GM12878 (cell line): Measurements from ENCODE around the gene TPCN1. TPM values are rescaled to one million over a fixed set of nuclear protein-coding genes. Genes with fewer than 3 reads are reported as not detected.
A peak's percentile ranks its signal among the peaks of the same experiment; 100 is the strongest.

ENCODE experiments used
- ATAC-seq: fragments of 200-7000 bp; cut with Tn5 transposase; 3 replicates; pipeline ENCODE4 v1.9.1; 2020; ENCODE audit warnings: mild to moderate bottlenecking, moderate library complexity
- BruUV-seq: library from RNA; stranded (reverse); fragments of 400-500 nt; replicated peaks from 2 replicates; lab custom pipeline; 2021; lab: Mats Ljungman, UMichigan
- CTCF ChIA-PET: fragments of 300-600 bp; sonication (Branson Sonifier 250); formaldehyde crosslinking; extraction: SDS; loops from one replicate; lab custom pipeline; 2021; ENCODE audit warnings: inconsistent platforms; lab: Yijun Ruan, JAX
- POLR2A ChIA-PET: fragments of 350-600 bp; formaldehyde crosslinking; extraction: SDS; loops from one replicate; lab custom pipeline; 2021; ENCODE audit warnings: inconsistent platforms; lab: Charles Lee
- RAD21 ChIA-PET: fragments of 300-600 bp; sonication (Branson Sonifier 250); formaldehyde crosslinking; loops from one replicate; lab custom pipeline; 2023; ENCODE audit warnings: antibody characterized with exemption; ENCODE audit not compliant: unreplicated experiment; lab: Charles Lee
- SMC1A ChIA-PET: fragments of 300-600 bp; sonication (Branson Sonifier 250); formaldehyde crosslinking; loops from one replicate; lab custom pipeline; 2023; ENCODE audit not compliant: unreplicated experiment, uncharacterized antibody; lab: Charles Lee
- DNase-seq: peaks from one replicate; pipeline ENCODE4 v3.0.0-alpha.2; 2011; ENCODE audit warnings: low read depth, low spot score
- FAIRE-seq: peaks from 3 replicates; lab custom pipeline; 2011; peaks lifted over from hg19 to GRCh38; lab: Jason Lieb, UNC
- H2AFZ ChIP-seq: 2 replicates; pipeline ENCODE4 v1.6.0; 2011; ENCODE audit warnings: low read depth, low read length, control low read depth; ENCODE audit not compliant: control insufficient read depth
- H3K27ac ChIP-seq: 2 replicates; pipeline ENCODE4 v1.5.1; 2011; ENCODE audit warnings: control low read depth; ENCODE audit not compliant: control insufficient read depth, insufficient read depth
- H3K27me3 ChIP-seq, 2 experiments: replicated peaks in 1 of 2; 2 replicates each; pipeline versions ENCODE4 v1.6.0 to v1.6.1; 2011; ENCODE audit warnings: low read length in 1 of 2; ENCODE audit not compliant: control insufficient read depth in 2 of 2, insufficient read depth in 2 of 2
- H3K36me3 ChIP-seq, 2 experiments: 2 replicates each; pipeline ENCODE4 v1.5.1; 2011; ENCODE audit warnings: low read length in 1 of 2; ENCODE audit not compliant: control insufficient read depth in 2 of 2, insufficient read depth in 2 of 2
- H3K4me1 ChIP-seq: 2 replicates; pipeline ENCODE4 v1.6.1; 2011; ENCODE audit warnings: mild to moderate bottlenecking, low read length, moderate library complexity, mixed read lengths; ENCODE audit not compliant: control insufficient read depth, insufficient read depth
- H3K4me2 ChIP-seq: 2 replicates; pipeline ENCODE4 v1.6.0; 2011; ENCODE audit warnings: control low read depth; ENCODE audit not compliant: control insufficient read depth, insufficient read depth
- H3K4me3 ChIP-seq: fragments of 200-600 bp; sonication (generic); 2 replicates; pipeline ENCODE4 v1.5.1; 2016
- H3K79me2 ChIP-seq: 2 replicates; pipeline ENCODE4 v1.6.0; 2011; ENCODE audit warnings: low read length; ENCODE audit not compliant: control insufficient read depth, insufficient read depth
- H3K9ac ChIP-seq: 2 replicates; pipeline ENCODE4 v1.8.0; 2011; ENCODE audit warnings: low read length, control low read depth, mixed read lengths; ENCODE audit not compliant: control insufficient read depth, insufficient read depth
- H3K9me3 ChIP-seq: replicated peaks from 3 replicates; pipeline ENCODE4 v1.5.1; 2011; ENCODE audit warnings: mild to moderate bottlenecking, low read length; ENCODE audit not compliant: control insufficient read depth, insufficient read depth
- H4K20me1 ChIP-seq: 2 replicates; pipeline ENCODE4 v1.6.0; 2011; ENCODE audit not compliant: control insufficient read depth, insufficient read depth
- FOXK2 ChIP-seq: fragments of 450-650 bp; IDR thresholded peaks from 2 replicates; pipeline ENCODE4 v1.6.1; 2017; ENCODE audit warnings: mild to moderate bottlenecking, moderate library complexity
- RAD51 ChIP-seq: fragments of 450-650 bp; IDR thresholded peaks from 2 replicates; pipeline ENCODE4 v1.6.1; 2016; ENCODE audit warnings: moderate library complexity, mild to moderate bottlenecking, inconsistent platforms
- SREBF2 ChIP-seq: IDR thresholded peaks from 2 replicates; pipeline ENCODE4 v1.6.1; 2012; ENCODE audit warnings: mild to moderate bottlenecking, low read length
- SUPT20H ChIP-seq: IDR thresholded peaks from 2 replicates; pipeline ENCODE4 v1.6.1; 2011; ENCODE audit warnings: low read depth, mild to moderate bottlenecking, low read length, moderate library complexity, borderline replicate concordance; ENCODE audit not compliant: control insufficient read depth
- WRNIP1 ChIP-seq: IDR thresholded peaks from 2 replicates; pipeline ENCODE4 v1.6.1; 2011; ENCODE audit warnings: low read depth, low read length, improper control_type of control experiment, borderline replicate concordance
- ZBED1 ChIP-seq: IDR thresholded peaks from 2 replicates; pipeline ENCODE4 v1.6.1; 2016; ENCODE audit warnings: borderline replicate concordance
- ZNF217 ChIP-seq: fragments of 450-650 bp; IDR thresholded peaks from 2 replicates; pipeline ENCODE4 v1.6.1; 2017; ENCODE audit warnings: antibody characterized with exemption, mild to moderate bottlenecking
- WGBS: methylation state at CpG from one replicate; pipeline ENCODE4 v1.1.6; 2016; ENCODE audit warnings: low lambda C conversion rate; ENCODE audit not compliant: insufficient replicate concordance, insufficient coverage; ENCODE audit errors: missing lambda C conversion rate; 5-methylcytosine and 5-hydroxymethylcytosine counted together
- in situ Hi-C: fragments of 300-500 bp; cut with MboI; formaldehyde crosslinking; loops from 9 replicates; pipeline ENCODE4 v1.14.3; 2018; ENCODE audit warnings: mixed read lengths
- intact Hi-C: fragments of 100-400 bp; cut with micrococcal nuclease; formaldehyde crosslinking; loops from one replicate; pipeline ENCODE4 v1.14.2; 2022; ENCODE audit not compliant: unreplicated experiment
- polyA plus RNA-seq, 11 experiments: library from polyadenylated mRNA; depleted of rRNA in 4 of 11; unstranded in 6 of 11; stranded (reverse) in 5 of 11; fragments of >200 nt; fragmentation: Nextera tagmentation in 4 of 11; fragmentation: Illumina TruSeq in 1 of 11; extraction: Ambion mirVana in 4 of 11; extraction: Trizol in 1 of 11; gene quantifications; 1 replicate in 1 of 11; 2 replicates in 10 of 11; pipeline versions ENCODE4 v1.2.1 to v1.2.3, GENCODE V29; 2011 to 2016; ENCODE audit warnings: inconsistent platforms in 2 of 11, missing spikeins in 2 of 11, low read depth in 1 of 11
- total RNA-seq, 4 experiments: library from RNA; depleted of rRNA in 3 of 4; stranded (reverse); fragments of >200 nt in 3 of 4; fragmentation: Illumina TruSeq in 1 of 4; extraction: Trizol in 1 of 4; gene quantifications; 2 replicates each; pipeline versions ENCODE4 v1.2.1 to v1.2.3, GENCODE V29; 2013 to 2021
- TF ChIP-seq, protein P1 (sequence below): fragments of 450-650 bp; formaldehyde crosslinking; IDR thresholded peaks from 2 replicates; pipeline ENCODE4 v1.4.0; 2022; ENCODE audit warnings: mild to moderate bottlenecking, moderate library complexity
- TF ChIP-seq, protein P2 (sequence below): fragments of 450-650 bp; IDR thresholded peaks from 2 replicates; pipeline ENCODE4 v1.6.1; 2017; ENCODE audit warnings: mild to moderate bottlenecking, moderate library complexity

TPCN1 gene
- total and polyA plus RNA-seq, 10 of the 15 experiments (the other 5 are each of a cell fraction or from before 2014, with no cell fraction given) = 0.79 to 30.9 (median 19.4) TPM

DNA sequence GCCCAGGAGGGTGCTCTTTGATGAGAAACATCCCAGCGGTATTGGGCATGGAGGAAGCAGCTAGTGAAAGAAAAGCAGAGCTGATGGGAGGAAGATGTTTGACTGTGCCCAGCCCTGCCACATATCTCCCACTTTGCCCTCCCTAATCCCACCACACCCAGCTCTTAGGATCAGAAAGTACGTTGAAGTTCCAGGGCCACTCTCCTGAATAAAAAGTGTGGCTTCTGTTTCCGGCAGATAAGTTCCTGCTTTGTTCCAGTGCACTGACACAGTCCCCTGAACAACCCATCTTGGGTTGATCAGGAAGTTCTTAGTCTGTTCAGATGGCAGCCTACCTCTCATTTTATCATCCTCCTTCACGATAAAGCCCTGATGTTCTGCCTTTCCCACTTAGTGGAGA, 16.5 kb downstream of the TPCN1 start:
- H3K27ac ChIP-seq = no peak overlapping the region
- RAD21 ChIA-PET = interaction anchor here (2.0 kb wide), 1 partner anchor 30 kb away, joined by 4 read pairs; no protein-coding TSS in a partner anchor
- in situ Hi-C loops = no loop called here
- no peak overlapping the region for H2AFZ ChIP-seq
- 81% methylated on average over 4 of the region's 4 CpGs for WGBS
- no peak for TF ChIP-seq SUPT20H
- ATAC-seq (no peak), DNase-seq (no peak), FAIRE-seq (no peak)
- H3K27me3 ChIP-seq = no peaks in the 10 kb centered on the region
- CTCF ChIA-PET = interaction anchor here (1.1 to 1.8 kb wide), 3 partner anchors 16 to 41 kb away, joined by 3 to 6 read pairs (median 3); no protein-coding TSS in a partner anchor
- no TSS peak for BruUV-seq
- SMC1A ChIA-PET = interaction anchor here (0.7 to 6.7 kb wide), 4 partner anchors 15 to 1038 kb away, joined by 3 to 32 read pairs (median 5); no protein-coding TSS in a partner anchor
- H3K4me2 ChIP-seq = no peak overlapping the region
- peaks cover 6 to 17% of the 10 kb centered on the region in 2 experiments for H3K36me3 ChIP-seq
- intact Hi-C loops = no loop called here
- H4K20me1 ChIP-seq = no peaks in the 10 kb centered on the region
- H3K9me3 ChIP-seq = no peaks in the 10 kb centered on the region
- H3K4me3 ChIP-seq = no peak overlapping the region
- POLR2A ChIA-PET = interaction anchor here (1.0 kb wide), 2 partner anchors 33 to 78 kb away, joined by 3 read pairs; no protein-coding TSS in a partner anchor
- H3K4me1 ChIP-seq = peaks cover 13% of the 10 kb centered on the region
- 0 out of 2 replicates have a peak overlapping the region, but pooled peaks have one; percentile 3 for H3K9ac ChIP-seq
- no peaks in the 10 kb centered on the region; the same call in 1 of the 2 replicates for H3K79me2 ChIP-seq

DNA sequence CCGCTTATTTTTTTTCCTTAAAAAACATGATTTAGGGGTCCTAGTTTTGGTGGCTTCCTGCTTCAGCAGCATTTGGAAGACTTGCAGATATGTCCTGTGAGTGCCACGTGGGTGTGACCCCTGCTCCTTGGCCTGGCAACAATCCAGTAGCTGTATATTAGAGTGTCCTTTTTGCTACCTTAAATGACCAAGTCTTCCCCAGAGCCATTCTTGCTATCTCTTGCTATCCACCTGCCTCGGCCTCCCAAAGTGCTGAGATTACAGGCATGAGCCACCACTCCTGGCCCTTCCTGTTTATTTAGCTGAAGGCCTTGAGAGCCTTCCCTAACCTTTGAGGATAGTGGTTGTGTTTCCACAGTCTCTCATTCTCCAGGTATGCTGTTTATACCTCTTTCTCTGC, 17.0 kb downstream of the TPCN1 start:
- BruUV-seq = no TSS peak
- TF ChIP-seq FOXK2 (no peak), WRNIP1 (no peak), ZNF217 (no peak), RAD51 (no peak), SREBF2 (no peak), ZBED1 (no peak), SUPT20H (no peak)
- TF ChIP-seq, protein P1, sequence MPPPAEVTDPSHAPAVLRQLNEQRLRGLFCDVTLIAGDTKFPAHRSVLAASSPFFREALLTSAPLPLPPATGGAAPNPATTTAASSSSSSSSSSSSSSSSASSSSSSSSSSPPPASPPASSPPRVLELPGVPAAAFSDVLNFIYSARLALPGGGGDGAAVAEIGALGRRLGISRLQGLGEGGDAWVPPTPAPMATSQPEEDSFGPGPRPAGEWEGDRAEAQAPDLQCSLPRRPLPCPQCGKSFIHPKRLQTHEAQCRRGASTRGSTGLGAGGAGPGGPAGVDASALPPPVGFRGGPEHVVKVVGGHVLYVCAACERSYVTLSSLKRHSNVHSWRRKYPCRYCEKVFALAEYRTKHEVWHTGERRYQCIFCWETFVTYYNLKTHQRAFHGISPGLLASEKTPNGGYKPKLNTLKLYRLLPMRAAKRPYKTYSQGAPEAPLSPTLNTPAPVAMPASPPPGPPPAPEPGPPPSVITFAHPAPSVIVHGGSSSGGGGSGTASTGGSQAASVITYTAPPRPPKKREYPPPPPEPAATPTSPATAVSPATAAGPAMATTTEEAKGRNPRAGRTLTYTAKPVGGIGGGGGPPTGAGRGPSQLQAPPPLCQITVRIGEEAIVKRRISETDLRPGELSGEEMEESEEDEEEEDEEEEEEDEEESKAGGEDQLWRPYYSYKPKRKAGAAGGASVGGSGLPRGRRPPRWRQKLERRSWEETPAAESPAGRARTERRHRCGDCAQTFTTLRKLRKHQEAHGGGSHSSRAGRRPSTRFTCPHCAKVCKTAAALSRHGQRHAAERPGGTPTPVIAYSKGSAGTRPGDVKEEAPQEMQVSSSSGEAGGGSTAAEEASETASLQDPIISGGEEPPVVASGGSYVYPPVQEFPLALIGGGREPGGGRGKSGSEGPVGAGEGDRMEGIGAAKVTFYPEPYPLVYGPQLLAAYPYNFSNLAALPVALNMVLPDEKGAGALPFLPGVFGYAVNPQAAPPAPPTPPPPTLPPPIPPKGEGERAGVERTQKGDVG (CRISPR knock-in tag) = no peak
- TF ChIP-seq, protein P2, sequence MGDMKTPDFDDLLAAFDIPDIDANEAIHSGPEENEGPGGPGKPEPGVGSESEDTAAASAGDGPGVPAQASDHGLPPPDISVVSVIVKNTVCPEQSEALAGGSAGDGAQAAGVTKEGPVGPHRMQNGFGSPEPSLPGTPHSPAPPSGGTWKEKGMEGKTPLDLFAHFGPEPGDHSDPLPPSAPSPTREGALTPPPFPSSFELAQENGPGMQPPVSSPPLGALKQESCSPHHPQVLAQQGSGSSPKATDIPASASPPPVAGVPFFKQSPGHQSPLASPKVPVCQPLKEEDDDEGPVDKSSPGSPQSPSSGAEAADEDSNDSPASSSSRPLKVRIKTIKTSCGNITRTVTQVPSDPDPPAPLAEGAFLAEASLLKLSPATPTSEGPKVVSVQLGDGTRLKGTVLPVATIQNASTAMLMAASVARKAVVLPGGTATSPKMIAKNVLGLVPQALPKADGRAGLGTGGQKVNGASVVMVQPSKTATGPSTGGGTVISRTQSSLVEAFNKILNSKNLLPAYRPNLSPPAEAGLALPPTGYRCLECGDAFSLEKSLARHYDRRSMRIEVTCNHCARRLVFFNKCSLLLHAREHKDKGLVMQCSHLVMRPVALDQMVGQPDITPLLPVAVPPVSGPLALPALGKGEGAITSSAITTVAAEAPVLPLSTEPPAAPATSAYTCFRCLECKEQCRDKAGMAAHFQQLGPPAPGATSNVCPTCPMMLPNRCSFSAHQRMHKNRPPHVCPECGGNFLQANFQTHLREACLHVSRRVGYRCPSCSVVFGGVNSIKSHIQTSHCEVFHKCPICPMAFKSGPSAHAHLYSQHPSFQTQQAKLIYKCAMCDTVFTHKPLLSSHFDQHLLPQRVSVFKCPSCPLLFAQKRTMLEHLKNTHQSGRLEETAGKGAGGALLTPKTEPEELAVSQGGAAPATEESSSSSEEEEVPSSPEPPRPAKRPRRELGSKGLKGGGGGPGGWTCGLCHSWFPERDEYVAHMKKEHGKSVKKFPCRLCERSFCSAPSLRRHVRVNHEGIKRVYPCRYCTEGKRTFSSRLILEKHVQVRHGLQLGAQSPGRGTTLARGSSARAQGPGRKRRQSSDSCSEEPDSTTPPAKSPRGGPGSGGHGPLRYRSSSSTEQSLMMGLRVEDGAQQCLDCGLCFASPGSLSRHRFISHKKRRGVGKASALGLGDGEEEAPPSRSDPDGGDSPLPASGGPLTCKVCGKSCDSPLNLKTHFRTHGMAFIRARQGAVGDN = no peak

More for the DNA sequence above, 17.0 kb downstream of the TPCN1 start:
- POLR2A ChIA-PET = no interaction called here
- CTCF ChIA-PET = interaction anchor here (0.8 to 1.4 kb wide), 2 partner anchors 8 to 15 kb away, joined by 3 read pairs; no protein-coding TSS in a partner anchor
- Histone ChIP-seq H4K20me1 (no peaks in the 10 kb centered on the region), H3K9ac (no peak overlapping the region), H3K27me3 (no peaks in the 10 kb centered on the region), H3K4me1 (peaks cover 7% of the 10 kb centered on the region), H2AFZ (no peak overlapping the region), H3K4me2 (no peak overlapping the region), H3K27ac (no peak overlapping the region), H3K4me3 (no peak overlapping the region), H3K9me3 (no peaks in the 10 kb centered on the region), H3K36me3 (peaks cover 6 to 19% of the 10 kb centered on the region in 2 experiments), H3K79me2 (no peaks in the 10 kb centered on the region; the same call in 1 of the 2 replicates)
- RAD21 ChIA-PET = interaction anchor here (0.6 kb wide), 1 partner anchor 123 kb away, joined by 3 read pairs; no protein-coding TSS in a partner anchor
- SMC1A ChIA-PET = interaction anchor here (0.8 to 2.3 kb wide), 5 partner anchors 15 to 1038 kb away, joined by 3 to 7 read pairs (median 3); partner anchors contain the start of gene SLC8B1
- DNase-seq (no peak), FAIRE-seq (no peak), ATAC-seq (no peak)
- 65% methylated on average over 3 of the region's 3 CpGs for WGBS
- intact Hi-C loops (no loop called here), in situ Hi-C loops (no loop called here)
